GM18868 (cell line): ENCODE results near the gene FZD2.

Experiments used
- ATAC-seq: cut with Tn5 transposase; IDR thresholded peaks from one replicate; pipeline ENCODE4 v1.9.1; 2021; ENCODE audit warnings: mild to moderate bottlenecking, moderate library complexity; ENCODE audit not compliant: unreplicated experiment

FZD2 gene

GRCh38 chr17:44604768-44605485, 47.6 kb downstream of the FZD2 start:
- no peak for ATAC-seq

- no peak for ATAC-seq
Observed at GRCh38 chr17:44606658-44607057, 49.4 kb downstream of the FZD2 start.

- ATAC-seq = no peak
Observed at GRCh38 chr17:44607836-44608690, 50.8 kb downstream of the FZD2 start.

- no peak for ATAC-seq
Observed at GRCh38 chr17:44608727-44609435, 51.6 kb downstream of the FZD2 start.

- ATAC-seq = no peak
Observed at GRCh38 chr17:44610331-44610730, 53.0 kb downstream of the FZD2 start.
